Measurements from ENCODE around the gene STAC3.

STAC3 gene

DNA sequence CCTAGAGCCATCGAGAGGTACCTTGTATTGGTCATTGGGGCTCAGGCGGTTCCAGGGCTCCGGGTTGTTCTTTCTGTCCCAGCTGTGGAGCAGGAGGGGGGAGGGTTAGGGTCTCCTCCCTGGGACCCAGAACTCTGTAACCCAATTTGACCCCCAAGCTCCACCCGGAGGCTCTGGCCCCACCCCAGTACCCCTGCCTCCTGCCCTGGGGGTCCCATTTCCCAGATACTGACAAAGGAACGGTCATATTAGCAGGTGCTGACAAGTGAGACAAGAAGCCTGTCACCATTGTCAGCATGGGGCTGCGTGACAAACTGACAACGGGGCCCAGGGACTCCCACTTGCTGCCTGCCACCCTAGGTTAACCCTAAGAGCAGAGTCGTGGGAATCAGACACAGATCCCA is 15.3 kb downstream of the STAC3 start:
- DNase-seq (ENCODE audit: low read depth), result no peak

DNA sequence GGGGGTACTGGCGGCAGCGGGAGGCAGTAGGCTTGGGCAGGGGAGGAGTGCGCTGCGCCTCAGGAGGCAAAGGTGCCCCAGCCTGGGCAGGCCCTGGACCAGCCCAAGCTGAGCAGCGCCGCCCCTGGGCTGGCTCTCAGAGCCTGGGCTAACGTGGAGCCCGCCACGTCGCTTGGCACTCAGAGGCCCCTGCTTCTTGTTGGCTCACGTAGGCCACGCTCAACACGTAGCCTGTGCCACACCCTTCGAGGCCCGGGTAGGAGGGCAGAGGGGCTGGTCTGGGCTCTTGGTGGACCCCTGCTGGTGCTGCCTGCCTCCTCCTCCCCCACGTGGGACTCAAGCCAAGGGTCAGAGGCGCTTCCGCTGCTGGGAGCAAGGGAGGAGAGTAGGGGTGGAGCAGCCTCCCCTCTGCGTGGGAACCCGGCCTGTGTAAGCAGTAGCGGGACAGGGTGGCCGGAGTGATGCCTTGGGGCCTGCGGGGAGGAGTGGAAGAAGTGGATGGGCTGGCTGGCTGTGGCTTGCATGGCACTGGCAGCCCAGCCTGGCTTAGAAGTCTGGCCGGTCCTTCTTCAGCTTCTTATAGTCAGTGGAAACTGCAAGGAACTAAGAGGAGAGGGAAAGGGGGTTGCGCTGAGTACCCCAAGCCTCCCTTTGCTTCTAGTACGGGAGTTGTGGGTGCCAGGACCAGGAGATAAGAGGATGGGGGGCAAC is 15.8 kb downstream of the STAC3 start:
- DNase-seq (ENCODE audit: low read depth), result peak; percentile 70

DNA sequence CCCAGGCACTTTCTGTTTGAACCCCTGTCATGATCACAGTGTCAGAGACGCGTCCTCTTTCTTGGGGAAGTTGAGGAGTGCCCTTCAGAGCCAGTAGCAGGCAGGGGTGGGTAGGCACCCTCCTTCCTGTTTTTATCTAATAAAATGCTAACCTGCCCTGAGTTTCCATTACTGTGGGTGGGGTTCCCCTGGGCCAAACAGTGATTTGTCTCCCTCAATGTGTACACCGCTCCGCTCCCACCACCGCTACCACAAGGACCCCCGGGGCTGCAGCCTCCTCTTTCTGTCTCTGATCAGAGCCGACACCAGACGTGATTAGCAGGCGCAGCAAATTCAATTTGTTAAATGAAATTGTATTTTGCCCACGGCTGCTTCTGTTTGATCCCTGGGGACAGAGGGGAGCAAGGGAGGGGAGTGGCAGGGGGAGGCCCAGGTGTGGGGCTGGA is 16.4 kb downstream of the STAC3 start:
- no peak for DNase-seq (ENCODE audit: low read depth)

DNA sequence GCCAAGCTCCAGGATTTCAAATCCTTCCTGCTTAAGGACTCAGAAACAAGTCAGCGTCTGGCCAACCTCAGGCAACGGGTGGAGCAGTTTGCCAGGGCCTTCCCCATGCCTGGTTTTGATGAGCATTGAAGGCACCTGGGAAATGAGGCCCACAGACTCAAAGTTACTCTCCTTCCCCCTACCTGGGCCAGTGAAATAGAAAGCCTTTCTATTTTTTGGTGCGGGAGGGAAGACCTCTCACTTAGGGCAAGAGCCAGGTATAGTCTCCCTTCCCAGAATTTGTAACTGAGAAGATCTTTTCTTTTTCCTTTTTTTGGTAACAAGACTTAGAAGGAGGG is 16.8 kb downstream of the STAC3 start:
- DNase-seq (ENCODE audit: low read depth), result no peak

DNA sequence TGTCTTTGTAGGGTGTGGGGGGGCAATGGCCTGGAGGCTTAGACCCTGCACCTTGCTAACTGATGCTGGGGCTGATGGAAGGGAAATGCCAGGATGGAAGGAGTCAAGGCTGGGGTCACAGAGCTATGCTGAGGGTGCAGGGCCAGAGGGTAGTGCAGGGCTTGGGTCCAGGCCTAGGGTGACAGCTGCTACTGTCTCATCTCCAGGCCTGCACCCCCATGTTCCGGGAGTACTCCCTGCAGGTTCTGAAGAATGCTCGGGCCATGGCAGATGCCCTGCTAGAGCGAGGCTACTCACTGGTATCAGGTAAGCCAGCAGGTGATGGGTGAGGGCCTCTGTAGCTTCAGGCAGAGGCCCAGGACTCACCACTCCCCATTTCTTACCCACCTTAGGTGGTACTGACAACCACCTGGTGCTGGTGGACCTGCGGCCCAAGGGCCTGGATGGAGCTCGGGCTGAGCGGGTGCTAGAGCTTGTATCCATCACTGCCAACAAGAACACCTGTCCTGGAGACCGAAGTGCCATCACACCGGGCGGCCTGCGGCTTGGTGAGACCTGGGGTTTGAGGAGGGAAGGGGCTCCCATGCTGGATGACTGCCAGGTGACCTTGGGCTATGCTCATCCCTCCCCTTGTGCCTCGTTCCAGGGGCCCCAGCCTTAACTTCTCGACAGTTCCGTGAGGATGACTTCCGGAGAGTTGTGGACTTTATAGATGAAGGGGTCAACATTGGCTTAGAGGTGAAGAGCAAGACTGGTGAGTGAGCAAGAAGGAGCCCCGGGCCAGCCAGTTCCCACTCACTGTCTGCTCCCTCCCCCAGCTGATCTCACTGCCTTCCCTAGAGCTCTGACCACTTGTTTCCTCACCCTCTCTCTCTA is 17.4 kb downstream of the STAC3 start:
- peak; percentile 59 for DNase-seq (ENCODE audit: low read depth)

DNA sequence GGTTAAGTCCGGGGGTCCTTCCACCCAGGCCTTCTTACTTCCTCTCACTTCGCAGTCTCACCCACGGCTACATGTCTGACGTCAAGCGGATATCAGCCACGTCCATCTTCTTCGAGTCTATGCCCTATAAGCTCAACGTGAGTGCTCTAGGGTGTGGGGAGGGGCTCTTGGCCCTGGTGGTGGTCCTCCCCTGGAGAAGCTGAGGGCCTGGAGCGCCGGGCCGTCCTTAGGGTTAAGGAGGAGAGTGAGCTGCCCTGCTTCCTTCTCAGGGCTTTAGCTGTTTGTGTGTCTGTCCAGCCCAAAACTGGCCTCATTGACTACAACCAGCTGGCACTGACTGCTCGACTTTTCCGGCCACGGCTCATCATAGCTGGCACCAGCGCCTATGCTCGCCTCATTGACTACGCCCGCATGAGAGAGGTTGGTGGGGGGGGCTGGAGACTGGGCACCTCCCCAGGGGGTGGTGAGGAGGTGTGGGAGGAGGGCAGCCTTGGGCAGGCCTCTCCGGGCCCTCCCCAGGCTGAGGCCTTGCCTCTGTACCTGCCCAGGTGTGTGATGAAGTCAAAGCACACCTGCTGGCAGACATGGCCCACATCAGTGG is 18.7 kb downstream of the STAC3 start:
- no peak for DNase-seq (ENCODE audit: low read depth)

DNA sequence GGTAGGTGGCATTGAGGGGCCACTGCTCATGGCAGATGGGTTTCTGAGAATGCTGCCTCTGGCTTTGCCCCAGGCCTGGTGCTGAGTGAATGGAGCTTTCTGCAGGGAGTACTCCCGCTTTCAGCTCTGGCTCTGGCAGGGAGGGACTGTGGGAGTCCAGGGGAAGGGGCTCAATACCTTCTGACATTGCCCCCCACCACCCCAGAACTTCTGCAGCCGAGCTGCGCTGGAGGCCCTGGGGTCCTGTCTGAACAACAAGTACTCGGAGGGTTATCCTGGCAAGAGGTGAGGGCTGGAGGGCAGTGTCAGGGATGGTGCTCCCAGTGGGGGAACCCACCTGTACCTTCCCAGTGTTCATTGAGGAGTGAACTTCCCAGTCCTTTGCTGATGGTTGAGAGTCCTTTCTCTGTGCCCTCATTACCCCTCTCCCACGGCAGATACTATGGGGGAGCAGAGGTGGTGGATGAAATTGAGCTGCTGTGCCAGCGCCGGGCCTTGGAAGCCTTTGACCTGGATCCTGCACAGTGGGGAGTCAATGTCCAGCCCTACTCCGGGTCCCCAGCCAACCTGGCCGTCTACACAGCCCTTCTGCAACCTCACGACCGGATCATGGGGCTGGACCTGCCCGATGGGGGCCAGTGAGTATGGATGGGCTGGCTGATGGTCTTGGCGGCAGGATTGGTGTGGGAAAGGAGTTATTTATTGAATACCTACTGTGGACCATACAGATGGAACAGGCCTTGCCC is 19.5 kb downstream of the STAC3 start:
- no peak for DNase-seq (ENCODE audit: low read depth)

DNA sequence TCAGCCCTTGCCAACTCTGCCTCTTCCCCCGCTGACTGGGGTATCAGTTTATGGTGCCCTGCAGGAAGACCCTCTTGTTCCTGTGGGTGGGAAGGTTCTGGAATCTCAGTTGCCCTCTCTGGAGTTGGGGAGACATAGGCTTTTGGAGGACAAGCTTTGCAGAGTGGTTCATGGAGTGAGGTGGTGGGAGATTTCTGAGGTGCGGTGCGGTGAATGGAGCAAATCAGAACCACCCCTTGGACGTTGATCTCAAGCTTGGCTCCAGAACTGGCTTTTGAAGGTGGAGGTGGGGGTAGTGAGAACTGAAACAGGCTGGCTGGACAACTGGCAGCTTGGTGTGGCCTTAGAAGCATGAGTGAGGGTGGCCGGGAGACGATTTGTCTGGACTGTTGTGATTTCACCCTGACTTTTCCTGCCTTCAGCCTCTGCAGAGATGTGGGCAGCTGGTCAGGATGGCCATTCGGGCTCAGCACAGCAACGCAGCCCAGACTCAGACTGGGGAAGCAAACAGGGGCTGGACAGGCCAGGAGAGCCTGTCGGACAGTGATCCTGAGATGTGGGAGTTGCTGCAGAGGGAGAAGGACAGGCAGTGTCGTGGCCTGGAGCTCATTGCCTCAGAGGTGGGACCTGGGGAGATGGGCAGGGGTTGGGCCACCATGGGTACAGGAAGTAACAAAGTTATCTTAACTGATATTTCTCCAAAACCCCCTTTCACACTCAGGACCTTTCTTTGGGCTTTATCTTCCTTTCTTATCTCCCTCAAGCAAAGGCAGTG is 20.4 kb downstream of the STAC3 start:
- DNase-seq (ENCODE audit: low read depth), result no peak

DNA sequence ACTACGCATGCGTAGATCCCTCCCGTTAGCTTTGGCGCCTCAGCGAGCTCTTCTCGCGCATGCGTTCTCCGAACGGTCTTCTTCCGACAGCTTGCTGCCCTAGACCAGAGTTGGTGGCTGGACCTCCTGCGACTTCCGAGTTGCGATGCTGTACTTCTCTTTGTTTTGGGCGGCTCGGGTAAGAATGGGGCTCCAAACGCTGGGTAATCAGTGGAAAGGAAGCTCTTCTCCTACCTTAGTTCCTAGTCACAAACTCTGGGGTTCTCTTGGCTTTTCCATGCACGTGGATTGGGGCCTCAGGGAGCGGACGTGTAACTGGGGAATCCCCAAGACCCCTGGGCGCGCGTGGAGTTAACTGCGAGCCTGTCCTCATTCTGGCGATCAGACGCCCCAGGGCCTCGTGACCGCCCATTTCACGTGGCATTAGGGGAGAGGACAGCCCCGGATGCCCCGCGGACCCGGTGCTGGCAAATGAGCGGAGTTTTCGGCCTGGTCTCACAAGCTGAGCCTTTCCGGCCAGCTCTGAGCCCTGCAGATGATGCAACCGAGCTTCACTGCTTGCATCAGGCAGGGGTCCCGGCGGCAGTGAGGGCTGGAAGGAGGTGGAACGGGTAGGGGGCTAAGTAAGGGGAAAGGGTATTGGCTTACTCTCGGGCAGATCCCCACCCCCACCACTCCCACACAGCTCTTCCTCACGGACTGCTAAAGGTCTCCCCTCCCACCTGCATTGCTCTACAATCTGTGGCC is 21.2 kb downstream of the STAC3 start, which contains the start of gene SHMT2:
TSS of gene SHMT2 (plus strand) at position 78 of the 747 bp plus-strand sequence. CDS start at position 146, 68 bp downstream.
- peak; percentile 95 for DNase-seq (ENCODE audit: low read depth)

DNA sequence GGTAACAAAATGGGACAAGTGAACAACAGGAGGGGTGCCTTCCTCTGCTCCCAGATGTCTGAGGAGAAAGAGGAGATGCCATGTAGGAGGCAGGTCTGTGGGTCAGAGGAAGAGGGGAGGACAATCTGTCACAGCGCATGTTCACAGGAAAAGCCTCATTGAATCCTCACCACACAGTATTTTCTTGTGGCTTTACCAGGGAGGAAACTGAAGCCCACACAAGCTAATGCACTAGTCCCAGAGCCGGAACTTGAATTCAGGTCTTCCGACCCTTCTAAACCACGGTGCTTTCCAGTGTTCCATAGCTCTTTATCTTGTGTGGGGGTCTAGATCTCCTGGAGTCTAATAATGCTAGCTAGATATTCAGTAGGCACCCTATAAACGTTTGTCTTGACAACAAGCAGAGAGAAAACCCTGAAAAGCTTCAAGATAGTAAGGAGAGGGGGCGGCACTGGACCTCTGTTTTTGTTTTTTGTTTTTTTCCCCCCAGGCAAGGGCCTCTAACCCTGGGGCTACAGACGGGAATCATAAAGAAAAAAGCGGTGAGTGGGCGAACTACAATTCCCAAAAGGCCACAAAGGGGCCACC is 21.8 kb downstream of the STAC3 start:
- no peak for DNase-seq (ENCODE audit: low read depth)

DNA sequence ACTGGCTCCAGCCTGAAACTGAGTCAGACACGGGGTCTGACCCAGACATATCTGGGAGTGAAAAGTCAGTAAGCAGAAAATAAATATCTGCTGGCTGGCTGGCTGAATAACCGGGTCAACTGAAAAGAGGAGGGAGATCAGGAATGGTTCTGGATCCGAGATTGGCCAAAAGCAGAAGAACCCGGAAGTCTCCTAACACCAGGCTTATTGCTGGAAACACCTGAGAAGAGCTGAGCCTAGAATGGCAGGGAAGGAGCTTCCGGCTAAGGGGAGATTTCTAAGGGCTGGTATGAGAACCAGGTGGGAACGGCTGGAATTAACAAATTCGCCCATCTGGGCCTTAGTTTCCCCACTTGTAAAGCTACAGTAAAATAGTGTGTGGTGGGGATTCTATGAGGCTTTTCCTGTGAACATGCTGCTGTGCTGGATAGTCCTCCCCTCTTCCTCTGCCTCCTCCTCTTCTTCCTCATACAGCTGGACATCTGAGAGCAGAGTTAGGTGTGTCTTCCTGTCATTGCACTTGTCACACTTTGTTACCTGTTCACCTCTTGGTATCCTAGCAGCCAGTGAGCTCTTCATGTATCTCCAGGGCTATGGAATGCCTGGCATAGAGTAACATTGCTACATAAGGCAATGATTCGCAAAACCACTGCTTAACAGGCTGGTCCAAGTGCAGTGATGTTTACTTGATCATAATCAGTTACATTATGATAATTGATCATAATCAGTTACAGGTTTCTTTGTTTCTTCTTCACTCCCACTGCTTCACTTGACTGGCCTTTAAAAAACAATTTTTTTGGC is 23.5 kb downstream of the STAC3 start:
- no peak for DNase-seq (ENCODE audit: low read depth)

DNA sequence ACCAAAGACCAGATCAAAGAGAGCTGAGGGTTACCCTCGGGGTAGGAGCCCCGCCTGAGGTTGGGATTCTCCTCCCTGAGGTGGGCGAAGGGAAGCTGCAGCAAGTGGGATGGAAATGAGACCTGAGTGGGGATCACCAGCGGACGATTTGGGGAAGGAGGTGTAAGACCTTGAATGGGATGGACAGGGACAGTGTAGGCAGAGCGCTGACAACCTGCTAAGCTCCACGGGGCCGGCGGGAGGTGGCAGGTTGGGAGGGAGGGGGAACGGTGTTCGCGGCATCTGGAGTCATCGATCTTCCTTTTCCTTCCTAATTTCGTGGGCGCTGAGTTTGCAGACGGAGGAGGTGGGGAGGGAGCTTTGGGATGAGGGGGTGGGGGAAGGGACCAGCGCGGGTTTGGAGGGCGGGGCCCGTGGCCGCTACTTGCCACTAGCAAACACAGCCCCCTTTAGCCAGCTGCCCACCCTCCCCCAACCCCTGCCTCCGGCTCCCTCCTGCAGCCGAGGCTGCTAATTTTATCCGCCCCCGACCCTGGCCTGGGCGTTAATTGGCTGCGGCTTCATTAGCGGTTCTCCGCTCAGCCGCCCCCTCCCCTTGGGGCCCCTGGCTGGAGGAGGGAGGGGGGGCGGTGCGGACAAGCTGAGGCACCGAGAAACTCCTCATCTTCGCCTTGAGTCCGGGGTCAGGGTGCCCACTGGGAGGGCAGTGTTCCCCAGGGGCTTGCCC is 24.2 kb downstream of the STAC3 start:
- no peak for DNase-seq (ENCODE audit: low read depth)

DNA sequence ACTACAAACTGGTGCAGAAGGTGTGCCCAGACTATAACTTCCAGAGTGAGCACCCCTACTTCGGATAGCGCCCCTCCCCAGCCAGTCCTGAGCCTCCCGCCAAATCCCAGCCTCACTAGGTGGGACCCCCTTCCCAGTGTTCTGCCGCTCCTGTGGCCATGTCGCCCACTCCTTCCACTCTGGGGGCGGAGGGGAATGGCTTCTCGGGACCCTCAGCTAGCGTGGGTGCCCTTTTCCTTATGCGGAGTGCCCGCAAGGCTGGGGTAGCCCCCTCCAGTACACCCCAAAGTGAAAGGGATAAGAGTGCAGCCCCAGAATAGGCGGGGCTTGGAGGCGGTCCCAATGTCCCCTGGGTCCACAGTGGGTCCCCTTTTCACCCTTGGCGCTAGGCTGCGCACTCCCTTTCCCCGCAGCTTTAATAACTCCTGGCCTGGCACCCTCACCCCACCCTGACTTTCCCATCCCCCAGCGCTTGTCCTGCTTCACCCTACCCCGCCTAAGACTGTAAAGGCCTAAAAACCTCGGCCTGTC is 25.2 kb downstream of the STAC3 start:
- DNase-seq (ENCODE audit: low read depth), result no peak

DNA sequence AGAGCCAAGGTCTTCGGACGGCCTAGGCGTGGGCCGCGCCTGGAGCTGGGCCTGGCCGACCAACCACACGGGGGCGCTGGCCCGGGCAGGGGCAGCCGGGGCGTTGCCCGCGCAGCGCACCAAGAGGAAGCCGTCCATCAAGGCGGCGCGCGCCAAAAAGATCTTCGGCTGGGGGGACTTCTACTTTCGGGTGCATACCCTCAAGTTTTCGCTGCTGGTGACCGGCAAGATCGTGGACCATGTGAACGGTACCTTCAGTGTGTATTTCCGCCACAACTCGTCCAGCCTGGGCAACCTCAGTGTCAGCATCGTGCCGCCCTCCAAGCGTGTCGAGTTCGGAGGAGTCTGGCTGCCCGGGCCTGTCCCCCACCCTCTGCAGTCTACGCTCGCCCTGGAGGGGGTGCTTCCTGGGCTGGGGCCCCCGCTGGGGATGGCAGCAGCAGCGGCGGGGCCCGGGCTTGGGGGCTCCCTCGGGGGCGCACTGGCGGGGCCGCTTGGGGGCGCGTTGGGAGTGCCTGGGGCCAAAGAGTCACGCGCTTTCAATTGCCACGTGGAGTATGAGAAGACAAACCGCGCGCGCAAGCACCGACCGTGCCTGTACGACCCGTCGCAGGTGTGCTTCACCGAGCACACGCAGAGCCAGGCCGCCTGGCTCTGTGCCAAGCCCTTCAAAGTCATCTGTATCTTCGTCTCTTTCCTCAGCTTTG is 25.9 kb downstream of the STAC3 start:
- DNase-seq (ENCODE audit: low read depth), result no peak

DNA sequence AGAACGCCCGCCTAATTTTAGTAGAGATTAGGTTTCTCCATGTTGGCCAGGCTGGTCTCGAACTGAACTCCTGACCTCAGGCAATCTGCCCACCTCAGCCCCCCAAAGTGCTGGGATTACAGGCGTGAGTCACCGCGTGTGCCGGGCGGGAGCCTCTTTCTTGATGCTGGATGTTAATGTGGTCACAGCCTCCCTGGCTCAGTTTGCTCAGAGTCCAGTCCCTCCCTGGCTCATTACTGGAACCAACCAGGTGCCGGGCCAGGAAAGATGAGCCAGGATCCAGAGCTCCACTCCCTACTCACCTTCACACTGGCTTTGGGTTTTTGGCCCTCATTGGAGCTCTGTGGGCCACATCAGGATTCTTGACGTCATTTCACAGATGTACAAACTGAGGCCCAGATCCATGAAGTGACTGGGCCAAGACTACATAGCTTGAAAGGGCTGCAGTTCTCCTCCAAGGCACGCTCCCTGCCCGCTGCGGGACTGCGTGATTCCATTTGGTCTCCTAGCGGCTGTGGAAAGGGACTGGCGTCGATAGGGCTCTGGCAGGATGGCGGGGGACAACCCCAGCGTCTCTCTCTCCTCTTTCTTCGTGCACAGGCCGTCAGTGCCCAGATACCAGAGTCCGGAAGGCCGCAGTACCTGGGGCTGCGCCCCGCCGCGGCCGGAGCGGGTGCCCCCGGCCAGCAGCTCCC is 26.6 kb downstream of the STAC3 start:
- no peak for DNase-seq (ENCODE audit: low read depth)

DNA sequence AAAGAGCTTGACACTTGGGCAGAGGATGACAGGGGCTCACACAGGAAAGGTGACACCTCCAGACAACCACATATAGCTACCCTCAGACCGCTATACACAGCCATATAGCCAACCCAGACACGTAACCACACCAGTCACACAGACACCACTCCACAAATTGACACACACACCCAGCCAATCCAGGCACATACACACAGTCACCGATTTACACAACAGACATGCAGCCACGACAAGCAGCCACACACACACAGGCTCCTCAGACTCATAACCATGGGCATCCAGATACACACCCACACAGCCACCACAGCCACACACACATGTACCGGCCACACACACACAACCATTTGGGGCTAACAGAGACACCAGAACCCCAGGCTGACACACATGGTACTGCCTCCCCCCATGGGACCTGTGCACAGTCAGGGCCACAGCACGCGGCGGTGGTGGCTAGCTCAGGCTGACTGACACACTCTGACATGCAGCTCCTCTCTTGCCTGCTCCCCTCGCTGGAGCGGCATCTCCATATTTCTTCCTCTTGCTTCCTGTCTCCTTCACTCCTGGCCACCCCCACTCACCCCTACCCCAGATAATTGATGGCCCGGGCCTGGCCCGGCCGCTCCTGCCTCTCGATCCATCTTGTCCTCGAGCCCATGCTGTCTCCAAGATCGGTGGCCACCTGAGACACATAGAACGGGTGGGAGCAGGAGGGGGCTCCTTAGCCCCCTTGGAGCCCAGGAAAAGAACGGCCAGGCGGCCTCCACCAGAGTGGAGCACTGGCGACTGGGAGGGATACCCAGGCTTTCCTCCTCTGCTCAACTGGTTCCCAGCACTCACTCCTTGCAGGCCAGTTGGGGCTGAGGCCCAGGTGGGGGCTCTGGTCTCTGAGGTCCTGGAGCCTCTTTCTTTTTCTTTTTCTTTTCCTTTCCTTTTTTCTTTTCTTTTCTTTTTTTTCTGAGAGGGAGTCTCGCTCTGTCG is 27.5 kb downstream of the STAC3 start:
- DNase-seq (ENCODE audit: low read depth), result no peak
